Gastrocnemius medialis (tissue), 4 donors: ENCODE data around the gene DPEP1.

Source experiments
- CTCF ChIP-seq, 5 experiments: fragments of 450-650 bp in 3 of 5; fragments of 200-600 bp in 2 of 5; sonication (generic) in 2 of 5; IDR thresholded peaks in 4 of 5; conservative IDR thresholded peaks in 1 of 5; 1 replicate in 4 of 5; 2 replicates in 1 of 5; pipeline ENCODE4 v1.5.1; 2016 to 2019; ENCODE audit warnings: antibody characterized with exemption in 5 of 5, mild to moderate bottlenecking in 3 of 5, moderate library complexity in 3 of 5
- POLR2A ChIP-seq, 2 donors: fragments of 450-650 bp; IDR thresholded peaks; one replicate each; pipeline ENCODE4 v1.6.1; 2017; ENCODE audit warnings: antibody characterized with exemption in 2 of 2, mild to moderate bottlenecking in 2 of 2, moderate library complexity in 2 of 2

GRCh38 chr16:89581045-89581695 is 32.3 kb upstream of the DPEP1 start:
- no peak for TF ChIP-seq CTCF (IDR thresholded peaks at IDR 0.05 in 4 of 5, conservative IDR thresholded peaks at IDR 0.05 in 1 of 5)
- no peak for TF ChIP-seq POLR2A (IDR thresholded peaks at IDR 0.05)
